Right forelimb (tissue), 1 donor: ENCODE data around the gene DIP2C.
"Not testable (repeated sequence)": the region's sequence is repeated elsewhere in the genome, so short reads cannot be mapped to it uniquely, and the experiment has no call there.

Experiments used
- DNase-seq: peaks from one replicate; pipeline ENCODE4 v3.0.0-alpha.2; 2018

DIP2C gene

DNA sequence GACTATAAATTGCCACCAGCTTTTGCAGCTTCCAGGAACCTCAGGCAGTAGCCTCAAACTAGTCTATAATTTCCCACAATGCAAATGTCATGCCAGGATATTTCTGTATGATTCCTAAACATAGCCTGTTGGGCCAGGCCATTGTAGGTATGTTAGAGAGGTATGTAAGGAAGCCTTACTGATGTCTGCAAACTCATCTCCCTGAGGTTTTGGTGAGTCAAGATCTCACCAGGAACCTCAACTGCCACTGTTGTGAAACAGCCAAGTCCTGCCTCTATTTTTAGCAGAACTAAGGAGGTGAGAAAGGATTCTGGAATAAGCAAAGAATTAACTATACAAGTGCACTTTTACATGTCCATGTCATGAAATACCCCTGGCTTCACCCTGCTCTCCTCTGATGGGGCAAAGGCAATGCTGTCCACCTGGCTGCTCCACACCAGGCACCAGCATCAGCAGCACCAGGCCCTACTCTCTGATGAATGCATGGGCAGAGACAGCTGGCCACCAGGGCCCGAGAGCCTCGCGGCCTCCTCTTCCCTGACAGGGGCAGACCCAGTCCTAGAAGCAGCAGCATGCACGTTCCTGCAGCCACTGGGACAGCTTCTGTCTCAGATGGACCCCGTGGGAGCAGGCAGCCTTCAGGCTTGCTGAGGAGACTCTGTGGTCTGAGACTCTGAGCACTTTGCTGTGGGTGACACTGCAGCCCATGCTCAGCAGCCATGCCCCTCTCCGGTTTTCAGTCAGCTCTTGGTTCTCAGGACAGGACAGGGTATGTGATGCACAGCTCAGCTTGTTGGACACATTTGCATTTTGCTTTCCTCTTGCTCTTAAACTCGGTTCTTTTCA, 407.0 kb downstream of the DIP2C start:
- DNase-seq: no peak

DNA sequence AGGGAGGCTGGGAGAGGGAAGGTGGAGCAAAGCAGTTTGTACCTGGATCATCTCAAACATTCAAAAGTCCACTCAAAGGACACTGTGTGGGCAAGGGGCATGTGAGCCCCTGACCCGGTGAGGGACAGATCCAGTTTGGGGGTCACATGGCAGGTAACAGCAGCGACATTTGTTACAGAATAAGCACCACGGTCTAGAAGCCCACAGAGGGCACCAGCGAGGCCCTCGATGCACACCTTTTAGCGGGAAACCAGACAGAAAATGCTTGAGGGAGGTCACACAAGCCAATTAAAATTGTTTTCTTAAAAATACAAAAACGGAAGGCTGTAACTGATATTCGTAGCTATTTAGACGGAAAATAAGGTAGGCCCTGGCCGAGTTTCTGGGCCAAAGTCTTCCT, 409.8 kb downstream of the DIP2C start:
- no peak for DNase-seq

DNA sequence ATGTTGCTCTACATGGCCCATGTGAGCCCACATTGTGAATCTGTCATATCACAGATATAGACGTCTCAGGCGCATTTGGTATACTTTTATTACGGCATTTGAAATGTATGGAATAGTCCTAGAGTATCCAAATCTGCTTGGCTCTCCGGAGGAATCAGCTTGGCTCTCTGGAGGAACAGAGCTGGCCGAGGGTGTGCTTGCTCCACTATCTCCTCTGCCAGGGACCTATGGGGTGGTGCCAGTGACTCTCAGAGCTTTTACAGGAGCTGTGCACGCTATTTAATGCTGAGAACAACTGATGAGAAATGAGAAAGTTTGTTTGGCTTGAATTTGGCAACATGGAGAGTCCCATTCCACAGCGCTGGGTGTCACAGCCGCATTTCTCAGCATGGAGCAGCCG, 410.2 kb downstream of the DIP2C start:
- DNase-seq: no peak

DNA sequence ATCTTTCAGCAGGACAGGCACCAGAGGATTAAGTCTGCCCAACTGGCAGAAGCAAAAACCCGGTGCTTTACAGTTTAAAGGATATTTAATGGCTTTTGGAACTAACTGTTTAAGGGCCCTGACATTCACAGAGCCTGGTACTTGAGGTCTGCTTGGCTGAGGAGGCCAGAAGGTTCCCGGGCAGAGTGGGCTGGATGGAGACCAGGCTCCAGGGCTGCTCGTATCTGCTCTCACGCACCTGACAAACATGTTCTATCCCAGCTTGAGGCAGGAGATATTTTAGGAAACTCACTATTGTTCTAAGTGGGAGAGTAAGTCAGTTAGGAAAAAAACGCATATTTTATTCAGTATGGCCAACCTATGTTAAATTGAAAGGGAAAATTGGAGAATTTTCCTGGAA, 410.8 kb downstream of the DIP2C start:
- DNase-seq: no peak

DNA sequence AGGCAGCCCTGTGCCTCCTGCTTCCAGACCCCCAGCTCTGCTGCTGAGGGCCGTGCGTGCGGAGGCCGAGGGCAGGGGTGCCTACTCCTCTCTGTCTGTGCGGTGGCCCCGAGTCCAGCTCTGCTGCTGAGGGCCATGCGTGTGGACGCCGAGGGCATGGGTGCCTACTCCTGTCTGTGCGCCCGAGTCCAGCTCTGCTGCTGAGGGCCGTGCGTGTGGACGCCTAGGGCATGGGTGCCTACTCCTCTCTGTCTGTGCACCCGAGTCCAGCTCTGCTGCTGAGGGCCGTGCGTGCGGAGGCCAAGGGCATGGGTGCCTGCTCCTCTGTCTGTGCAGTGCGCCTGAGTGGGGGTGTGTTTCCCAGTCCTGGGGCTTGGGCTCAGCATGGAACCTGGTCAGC, 411.5 kb downstream of the DIP2C start:
- peak; percentile 11 for DNase-seq

DNA sequence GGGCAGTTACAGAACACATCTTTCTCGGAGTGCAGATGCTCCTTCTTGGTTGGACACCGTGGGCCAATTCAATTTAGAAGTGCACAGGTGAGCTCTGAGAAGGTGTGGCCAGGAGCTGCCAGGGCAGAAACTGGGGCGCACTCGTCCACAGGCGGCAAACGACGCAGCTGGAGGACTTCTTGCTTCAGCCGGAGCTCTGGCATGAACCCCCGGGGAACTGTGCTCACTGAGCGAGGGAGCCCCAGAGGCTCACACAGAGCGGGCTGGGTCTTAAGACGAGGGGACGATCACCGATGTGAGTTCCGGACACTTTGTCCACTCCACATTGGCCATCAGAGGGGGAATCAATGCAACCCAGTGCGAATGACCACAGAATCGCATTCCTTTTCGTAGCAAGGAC, 413.8 kb downstream of the DIP2C start:
- no peak for DNase-seq

DNA sequence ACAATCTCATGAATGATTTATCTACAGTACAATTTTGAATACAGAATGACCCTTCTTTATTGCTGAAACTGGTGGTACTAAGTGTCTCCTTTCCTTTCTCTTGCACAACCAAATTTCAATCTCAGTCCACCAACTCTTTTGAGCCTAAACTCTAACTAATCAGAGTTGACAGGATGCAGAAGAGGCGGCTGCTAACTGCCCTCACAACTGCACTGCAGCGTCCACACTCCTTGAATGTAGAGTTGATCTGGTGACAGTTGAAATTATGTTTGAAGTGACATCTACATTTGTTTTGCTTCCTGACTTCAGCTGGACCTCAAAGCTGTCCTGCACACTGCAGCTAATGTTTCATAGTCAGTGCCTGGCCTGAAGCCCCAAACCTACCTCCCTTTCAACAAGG, 414.6 kb downstream of the DIP2C start:
- DNase-seq: no peak

DNA sequence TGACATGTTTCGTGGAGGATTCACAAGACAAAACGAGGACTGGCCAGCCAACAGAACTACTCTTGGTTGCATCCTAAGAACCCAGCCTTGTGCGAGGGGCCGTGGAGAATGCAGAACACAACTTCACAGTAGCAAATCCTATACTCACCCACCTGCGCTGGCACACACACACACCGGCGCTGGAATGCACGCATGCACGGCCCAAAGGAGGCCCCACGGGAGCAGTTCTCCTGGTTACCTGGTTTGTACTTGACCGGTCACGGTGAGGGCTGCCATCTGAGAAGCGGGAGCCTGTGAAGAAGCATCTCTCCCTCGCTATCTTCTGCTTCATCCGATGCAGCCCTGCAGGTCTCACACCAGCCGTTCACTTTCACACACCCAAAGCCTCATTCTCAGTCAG, 416.4 kb downstream of the DIP2C start:
- no peak for DNase-seq

DNA sequence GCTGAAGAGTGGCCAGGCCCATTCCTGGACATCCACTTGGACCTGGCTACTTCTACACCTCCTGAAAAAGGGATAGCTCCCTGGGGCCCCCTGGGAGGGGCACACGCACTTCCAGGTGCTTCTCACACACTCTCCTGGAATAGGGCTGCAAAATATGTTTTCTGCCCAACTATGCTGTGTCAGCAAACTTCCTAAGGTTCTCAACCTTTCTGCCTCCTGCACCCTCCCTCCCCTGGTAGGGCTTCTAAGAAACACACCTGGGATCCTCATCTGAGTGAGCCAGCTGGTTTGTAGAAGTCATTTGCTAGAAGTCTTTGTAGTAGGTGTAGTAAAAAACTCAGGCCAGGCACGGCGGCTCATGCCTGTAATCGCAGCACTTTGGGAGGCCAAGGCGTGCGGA, 417.7 kb downstream of the DIP2C start:
- no peak for DNase-seq

DNA sequence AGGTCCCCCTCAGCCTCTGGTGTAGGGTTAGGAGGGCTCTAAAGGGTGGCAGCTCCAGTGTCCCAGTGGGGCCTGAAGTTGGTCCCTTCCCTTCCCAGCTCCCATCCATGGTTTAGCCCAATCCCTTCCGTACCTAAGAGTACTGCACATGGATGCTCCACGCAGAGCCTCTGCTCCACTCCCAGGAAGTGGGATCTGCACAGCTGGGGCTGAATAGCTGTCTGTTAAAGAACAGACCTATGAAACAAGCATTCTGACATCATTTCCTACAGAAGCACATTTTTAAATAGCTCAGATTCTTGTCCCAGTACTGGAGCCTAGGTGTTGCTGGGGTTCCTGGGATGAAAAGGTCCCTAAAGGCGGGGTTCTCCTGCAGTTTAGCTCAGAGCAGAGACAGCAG, 418.3 kb downstream of the DIP2C start:
- no peak for DNase-seq

DNA sequence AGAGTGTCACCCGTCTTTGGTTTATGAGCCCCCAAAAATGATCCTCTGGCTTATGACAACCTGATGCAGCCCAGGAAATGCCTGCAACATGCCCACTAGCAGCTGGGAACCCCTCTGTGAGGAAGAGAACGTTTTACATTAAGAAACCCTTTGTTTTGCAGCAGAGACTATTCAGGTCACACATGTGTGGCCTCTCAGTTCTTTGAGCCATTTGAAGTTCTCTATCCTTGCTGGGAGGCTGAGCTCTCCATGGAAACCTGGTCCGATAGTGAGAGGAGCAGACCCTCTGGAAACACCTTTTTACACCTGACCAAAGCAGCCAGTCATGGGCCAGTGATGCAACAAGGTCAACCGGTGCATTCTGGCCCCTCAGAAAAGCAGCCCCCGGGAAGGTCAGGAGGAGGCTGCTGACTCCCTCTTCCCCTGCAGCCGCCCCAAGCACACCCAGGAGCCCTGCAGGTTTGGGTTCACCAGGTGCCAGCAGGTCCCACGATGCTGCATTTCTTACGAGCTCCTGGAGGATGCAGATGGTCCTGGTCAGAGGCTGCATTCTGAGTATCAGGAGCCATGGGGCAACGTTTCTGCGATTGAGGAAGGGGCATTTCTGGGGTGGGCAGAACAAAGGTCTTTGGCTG, 419.9 kb downstream of the DIP2C start:
- DNase-seq: no peak

DNA sequence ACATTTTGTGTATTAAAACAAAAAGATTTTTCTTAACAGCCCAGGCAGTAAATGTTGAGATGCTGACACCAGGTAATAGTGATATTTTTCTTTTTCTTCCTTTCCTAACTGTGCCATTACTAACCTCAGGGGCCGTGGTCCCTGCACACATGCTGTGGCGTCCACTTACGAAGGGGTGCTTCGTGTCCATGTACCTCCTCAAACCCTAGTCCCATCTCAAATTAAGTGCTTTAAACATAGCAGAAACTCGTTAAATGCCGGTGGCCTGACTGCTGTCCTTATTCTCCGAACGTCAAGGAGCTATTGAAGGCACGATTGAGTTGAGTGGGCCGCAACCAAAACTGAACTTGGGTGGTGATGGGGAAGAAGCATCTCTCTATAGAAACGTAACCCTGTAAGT, 421.8 kb downstream of the DIP2C start:
- no peak for DNase-seq

DNA sequence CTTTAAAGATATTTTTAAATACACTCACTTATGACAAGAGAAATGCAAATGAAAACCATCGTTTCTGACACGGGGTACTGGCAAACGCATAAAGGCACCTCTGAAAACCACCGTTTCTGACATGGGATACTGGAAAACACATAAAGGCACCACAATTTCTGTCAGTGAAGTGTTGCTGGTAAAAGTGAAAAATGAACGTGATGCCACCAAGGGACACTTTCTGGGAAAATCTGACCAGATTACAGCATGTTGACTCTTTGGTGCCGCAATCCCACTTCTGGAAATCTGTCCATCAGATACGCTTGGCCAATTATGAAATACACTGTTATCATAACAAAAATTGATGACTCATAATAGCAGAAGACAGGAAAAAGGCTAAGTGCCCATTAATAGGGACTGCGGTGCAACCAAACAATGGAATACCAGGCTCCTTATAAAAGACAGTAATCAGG, 422.5 kb downstream of the DIP2C start:
- no peak for DNase-seq

DNA sequence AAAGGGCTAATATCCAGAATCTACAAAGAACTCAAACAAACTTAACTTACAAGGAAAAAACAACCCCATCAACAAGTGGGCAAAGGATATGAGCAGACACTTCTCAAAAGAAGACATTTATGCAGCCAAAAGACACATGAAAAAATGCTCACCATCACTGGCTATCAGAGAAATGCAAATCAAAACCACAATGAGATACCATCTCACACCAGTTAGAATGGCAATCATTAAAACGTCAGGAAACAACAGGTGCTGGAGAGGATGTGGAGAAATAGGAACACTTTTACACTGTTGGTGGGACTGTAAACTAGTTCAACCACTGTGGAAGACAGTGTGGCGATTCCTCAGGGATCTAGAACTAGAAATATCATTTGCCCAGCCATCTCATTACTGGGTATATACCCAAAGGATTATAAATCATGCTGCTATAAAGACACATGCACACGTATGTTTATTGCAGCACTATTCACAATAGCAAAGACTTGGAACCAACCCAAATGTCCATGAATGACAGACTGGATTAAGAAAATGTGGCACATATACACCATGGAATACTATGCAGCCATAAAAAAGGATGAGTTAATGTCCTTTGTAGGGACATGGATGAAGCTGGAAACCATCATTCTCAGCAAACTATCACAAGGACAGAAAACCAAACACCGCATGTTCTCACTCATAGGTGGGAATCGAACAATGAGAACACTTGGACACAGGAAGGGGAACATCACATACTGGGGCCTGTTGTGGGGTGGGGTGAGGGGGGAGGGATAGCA, 423.5 kb downstream of the DIP2C start:
- DNase-seq: not testable (repeated sequence)

DNA sequence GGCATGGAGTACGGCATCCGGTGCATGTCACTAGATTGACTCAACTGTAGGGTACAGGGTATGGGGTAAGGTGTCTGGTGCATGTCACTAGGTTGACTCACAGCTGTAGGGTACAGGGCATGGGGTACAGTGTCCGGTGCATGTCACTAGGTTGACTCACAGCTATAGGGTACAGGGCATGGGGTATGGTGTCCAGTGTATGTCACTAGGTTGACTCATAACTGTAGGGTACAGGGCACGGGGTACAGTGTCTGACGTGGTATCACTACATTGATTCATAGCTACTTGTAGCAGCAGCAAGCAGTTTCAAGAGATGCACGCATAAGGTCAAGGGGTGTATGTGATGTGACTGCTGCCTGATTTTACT, 424.4 kb downstream of the DIP2C start:
- DNase-seq: not testable (repeated sequence)

DNA sequence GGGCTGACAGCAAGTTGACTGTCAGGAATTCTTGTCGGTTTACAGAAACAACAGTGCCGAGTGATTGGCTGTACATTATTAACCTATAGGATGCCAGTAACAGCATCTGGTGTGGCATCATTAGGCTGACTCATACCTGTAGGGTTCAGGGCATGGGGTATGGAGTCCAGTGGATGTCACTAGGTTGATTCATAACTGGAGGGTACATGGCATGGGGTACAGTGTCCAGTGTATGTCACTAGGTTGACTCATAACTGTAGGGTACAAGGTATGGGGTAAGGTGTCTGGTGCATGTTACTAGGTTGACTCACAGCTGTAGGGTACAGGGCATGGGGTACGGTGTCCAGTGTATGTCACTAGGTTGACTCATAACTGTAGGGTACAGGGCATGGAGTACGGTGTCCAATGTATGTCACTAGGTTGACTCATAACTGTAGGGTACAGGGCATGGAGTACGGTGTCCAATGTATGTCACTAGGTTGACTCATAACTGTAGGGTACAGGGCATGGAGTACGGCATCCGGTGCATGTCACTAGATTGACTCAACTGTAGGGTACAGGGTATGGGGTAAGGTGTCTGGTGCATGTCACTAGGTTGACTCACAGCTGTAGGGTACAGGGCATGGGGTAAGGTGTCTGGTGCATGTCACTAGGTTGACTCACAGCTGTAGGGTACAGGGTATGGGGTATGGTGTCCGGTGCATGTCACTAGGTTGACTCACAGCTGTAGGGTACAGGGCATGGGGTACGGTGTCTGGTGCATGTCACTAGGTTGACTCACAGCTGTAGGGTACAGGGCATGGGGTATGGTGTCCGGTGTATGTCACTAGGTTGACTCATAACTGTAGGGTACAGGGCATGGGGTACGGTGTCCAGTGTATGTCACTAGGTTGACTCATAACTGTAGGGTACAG, 425.1 kb downstream of the DIP2C start:
- not testable (repeated sequence) for DNase-seq

DNA sequence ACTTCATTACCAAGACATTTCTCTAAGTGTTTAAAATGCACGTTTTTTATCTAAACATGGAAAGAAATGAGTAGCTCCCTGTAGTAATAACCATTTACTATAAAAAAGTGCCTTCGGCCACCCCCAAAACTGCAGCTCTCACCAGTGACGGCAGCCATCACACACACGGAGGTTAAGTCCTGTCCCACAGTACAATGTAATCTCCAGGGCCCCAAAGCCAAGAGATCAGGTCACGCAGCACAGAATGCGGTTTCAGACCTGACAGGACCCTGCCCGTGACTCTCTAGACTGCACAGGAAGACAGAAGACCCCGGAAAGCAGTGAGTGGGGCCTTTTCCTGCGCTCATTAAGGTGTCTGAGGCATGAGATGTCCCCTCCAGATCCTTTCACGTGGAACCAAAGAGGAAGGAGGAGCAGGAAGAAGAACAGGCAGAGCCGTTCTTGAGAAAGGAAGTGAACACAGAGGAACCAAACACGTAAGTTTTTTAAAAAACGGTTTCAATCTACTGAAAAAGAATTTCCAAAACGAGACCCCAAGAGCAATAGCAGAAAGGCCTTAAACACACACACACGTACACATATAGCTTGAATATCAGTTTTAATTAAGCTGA, 428.5 kb downstream of the DIP2C start:
- DNase-seq: no peak

DNA sequence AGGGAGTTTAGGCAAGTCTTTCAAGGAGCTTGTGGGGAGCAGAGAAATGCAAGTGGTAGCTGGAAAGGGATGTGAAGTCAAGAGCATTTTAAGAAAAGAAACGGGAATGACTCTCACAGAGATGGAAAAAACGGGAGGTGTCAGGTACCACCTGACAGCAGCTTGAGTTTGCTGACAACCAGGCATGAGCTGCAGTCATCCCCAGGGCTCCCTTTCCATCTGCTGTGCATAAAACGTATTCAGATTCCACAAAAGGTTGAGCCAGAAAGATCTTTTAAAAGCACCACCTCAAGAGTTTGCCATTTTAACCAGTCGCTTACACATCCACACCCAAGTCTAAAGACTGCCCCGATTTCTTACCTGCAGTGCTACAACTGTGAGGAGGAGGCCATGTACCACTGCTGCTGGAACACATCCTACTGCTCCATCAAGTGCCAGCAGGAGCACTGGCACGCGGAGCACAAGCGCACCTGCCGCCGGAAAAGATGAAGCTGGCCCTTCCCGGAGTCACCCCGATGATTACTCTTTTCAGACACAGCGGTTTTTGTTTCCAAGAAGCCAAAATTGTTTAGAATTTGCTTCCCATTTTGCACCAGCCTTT, 437.4 kb downstream of the DIP2C start:
- no peak for DNase-seq

DNA sequence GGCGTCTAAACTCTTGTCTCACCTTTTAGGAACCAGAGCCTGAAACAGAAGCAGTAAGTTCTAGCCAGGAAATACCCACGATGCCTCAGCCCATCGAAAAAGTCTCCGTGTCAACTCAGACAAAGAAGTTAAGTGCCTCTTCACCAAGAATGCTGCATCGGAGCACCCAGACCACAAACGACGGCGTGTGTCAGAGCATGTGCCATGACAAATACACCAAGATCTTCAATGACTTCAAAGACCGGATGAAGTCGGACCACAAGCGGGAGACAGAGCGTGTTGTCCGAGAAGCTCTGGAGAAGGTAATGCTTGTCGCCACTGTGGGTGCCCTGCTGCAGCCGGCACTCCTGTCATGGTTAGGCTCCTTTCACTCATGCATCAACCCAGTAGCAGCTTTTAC, 441.2 kb downstream of the DIP2C start:
- no peak for DNase-seq

DNA sequence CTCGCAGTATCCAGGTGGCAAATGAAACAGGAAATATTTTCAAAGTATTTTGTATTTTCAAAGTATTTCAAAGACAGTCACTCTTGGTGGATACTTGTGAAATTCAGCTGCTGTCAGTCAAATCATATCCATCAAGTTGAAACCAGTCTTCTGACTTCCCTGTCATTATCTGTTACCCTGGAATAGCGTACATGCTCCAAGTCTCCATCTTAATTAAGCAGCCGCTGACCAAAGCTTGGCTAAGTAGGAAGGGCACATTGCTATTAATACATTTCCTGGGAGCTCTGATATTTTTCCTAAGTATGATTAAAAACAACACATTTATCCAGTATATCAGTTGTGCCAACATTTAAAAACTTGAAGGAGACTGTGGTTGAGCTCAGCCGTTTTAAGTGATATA, 442.0 kb downstream of the DIP2C start:
- no peak for DNase-seq

DNA sequence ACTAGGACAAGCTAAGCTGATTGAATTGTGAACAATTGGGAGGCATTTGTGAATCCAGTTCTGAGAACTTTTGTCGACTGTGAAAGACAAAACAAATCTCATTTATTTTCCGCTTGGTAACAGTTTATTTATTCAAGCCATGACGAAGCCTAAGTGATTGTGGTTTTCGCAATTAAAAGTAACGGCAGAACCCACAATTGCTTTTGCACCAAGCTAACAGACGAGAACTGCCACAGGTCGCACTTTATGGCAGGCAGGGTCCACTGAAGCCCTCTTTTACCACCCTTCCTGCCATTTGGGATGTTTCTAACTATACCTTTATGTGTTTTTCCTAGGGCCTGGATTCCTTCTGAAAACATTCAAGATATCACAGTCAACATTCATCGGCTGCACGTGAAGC, 443.0 kb downstream of the DIP2C start:
- no peak for DNase-seq

DNA sequence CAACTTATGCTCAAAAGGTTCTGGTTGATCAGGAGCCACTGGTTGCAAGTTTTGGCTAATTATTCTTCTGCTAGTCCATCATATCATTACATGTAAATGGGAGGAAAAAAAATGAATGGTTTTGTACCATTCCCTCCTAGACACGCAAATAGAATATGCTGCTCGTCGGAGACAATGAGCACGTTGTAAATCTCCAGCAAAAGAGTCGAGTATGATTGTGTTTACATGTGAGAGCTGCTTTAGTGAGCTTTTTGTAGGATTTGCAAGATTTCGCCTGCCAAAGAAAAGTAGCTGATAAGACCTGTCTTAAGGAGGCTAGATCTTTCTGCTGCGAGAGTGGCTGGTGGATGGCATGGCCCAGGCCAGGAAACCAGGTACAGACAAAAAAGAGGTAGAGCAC, 445.2 kb downstream of the DIP2C start:
- DNase-seq: no peak
